Kidney epithelial cell (primary cell): ENCODE measurements around the gene COX6A1. TPM values are rescaled to one million over a fixed set of nuclear protein-coding genes. Genes with fewer than 3 reads are reported as not detected.

Experiments
- DNase-seq: peaks from one replicate; pipeline ENCODE4 v3.0.0-alpha.2; 2010; ENCODE audit warnings: low read depth
- H3K27me3 ChIP-seq: 2 replicates; pipeline ENCODE4 v1.6.0; 2011; ENCODE audit warnings: low read length; ENCODE audit not compliant: control insufficient read depth, insufficient read depth
- H3K36me3 ChIP-seq: 2 replicates; pipeline ENCODE4 v1.5.1; 2011; ENCODE audit warnings: low read length; ENCODE audit not compliant: control insufficient read depth, insufficient read depth
- H3K4me3 ChIP-seq: 2 replicates; pipeline ENCODE4 v1.5.1; 2011; ENCODE audit warnings: low read depth, mild to moderate bottlenecking, control low read depth, low read length
- CTCF ChIP-seq: IDR thresholded peaks from 2 replicates; pipeline ENCODE4 v1.5.1; 2011; ENCODE audit warnings: mild to moderate bottlenecking, moderate library complexity, low read length, control low read depth, inconsistent platforms; ENCODE audit not compliant: insufficient read depth, poor library complexity, severe bottlenecking
- total RNA-seq: library from RNA; depleted of rRNA; stranded (reverse); fragments of >200 nt; gene quantifications from 2 replicates; pipeline ENCODE4 v1.2.3, GENCODE V29; 2015

COX6A1 gene
- total RNA-seq, 1 donor from 2014 or later: 615 TPM

DNA sequence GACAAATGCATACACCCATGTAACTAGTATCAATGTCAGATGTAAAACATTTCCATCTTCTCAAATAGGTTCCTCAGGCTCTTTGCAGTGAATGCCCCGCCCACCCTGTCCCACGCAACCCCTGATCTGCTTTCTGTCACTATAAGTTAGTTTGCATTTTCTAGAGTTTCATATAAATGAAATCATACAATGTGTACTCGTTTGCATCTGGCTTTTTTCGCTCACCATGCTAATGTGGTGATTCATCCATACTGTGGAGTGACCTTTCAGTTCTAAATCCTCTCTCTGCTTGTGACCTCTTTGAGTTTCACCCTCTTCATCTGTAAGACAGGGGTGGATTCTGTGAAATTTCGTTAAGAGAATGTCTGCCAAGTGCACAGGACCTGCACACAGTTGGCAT, 38.4 kb upstream of the COX6A1 start:
- no peak for DNase-seq
- H3K4me3 ChIP-seq: no peak overlapping the region
- H3K36me3 ChIP-seq: no peaks in the 10 kb centered on the region
- peaks cover 3% of the 10 kb centered on the region for H3K27me3 ChIP-seq
- no peak for TF ChIP-seq CTCF

GRCh38 chr12:120402217-120402616, 35.7 kb upstream of the COX6A1 start:
- no peak for TF ChIP-seq CTCF
- DNase-seq: no peak
- no peak overlapping the region for H3K4me3 ChIP-seq

GRCh38 chr12:120403869-120404268, 34.0 kb upstream of the COX6A1 start:
- Histone ChIP-seq H3K36me3 (no peaks in the 10 kb centered on the region), H3K4me3 (no peak overlapping the region), H3K27me3 (no peaks in the 10 kb centered on the region)
- DNase-seq: no peak
- no peak for TF ChIP-seq CTCF

More at GRCh38 chr12:120402217-120402616, 35.7 kb upstream of the COX6A1 start:
- Histone ChIP-seq H3K36me3 (no peaks in the 10 kb centered on the region), H3K27me3 (peaks cover 3% of the 10 kb centered on the region)

GRCh38 chr12:120404271-120404670, 33.6 kb upstream of the COX6A1 start:
- DNase-seq: no peak
- H3K27me3 ChIP-seq: no peaks in the 10 kb centered on the region
- H3K4me3 ChIP-seq: no peak overlapping the region
- no peaks in the 10 kb centered on the region for H3K36me3 ChIP-seq
- no peak for TF ChIP-seq CTCF

- H3K4me3 ChIP-seq: no peak overlapping the region
- H3K36me3 ChIP-seq: no peaks in the 10 kb centered on the region
- TF ChIP-seq CTCF: no peak
- H3K27me3 ChIP-seq: no peaks in the 10 kb centered on the region
- no peak for DNase-seq
These were observed 31.8 kb upstream of the COX6A1 start for GRCh38 chr12:120406069-120406468.

DNA sequence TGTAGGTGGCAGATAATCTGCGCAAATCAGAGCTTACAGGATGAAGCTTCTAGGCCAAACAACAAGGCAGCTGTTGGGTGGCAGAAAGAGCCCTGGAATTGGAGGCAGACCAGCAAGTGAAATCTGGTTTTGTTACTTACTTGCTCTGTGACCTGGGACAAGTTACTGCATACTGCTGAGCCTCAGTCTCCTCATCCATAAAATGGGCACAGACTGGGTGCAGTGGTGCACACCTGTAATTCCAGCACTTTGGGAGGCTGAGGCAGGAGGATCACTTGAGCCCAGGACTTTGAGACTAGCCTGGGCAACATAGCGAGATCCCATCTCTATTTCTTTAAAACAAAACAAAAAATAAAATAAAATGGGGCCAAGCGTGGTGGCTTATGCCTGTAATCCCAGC, 31.4 kb upstream of the COX6A1 start:
- DNase-seq: no peak
- no peaks in the 10 kb centered on the region for H3K36me3 ChIP-seq
- no peaks in the 10 kb centered on the region for H3K27me3 ChIP-seq
- TF ChIP-seq CTCF: no peak
- H3K4me3 ChIP-seq: no peak overlapping the region
